Subcutaneous adipose tissue (tissue), 4 donors: Measurements from ENCODE around the gene KCNIP4. TPM values are rescaled to one million over a fixed set of nuclear protein-coding genes. Genes with fewer than 3 reads are reported as not detected.

Experiments
- total RNA-seq, 4 donors: library from RNA; depleted of rRNA; stranded (reverse); fragments of >200 nt; gene quantifications; one replicate each; pipeline ENCODE4 v1.1.0, GENCODE V29; 2016
- TF ChIP-seq, protein P1 (sequence below): fragments of 450-650 bp; IDR thresholded peaks from one replicate; pipeline ENCODE4 v1.5.1; 2016; ENCODE audit warnings: low read depth, mild to moderate bottlenecking, control low read depth, antibody characterized with exemption, moderate library complexity

KCNIP4 gene
- total RNA-seq, 4 donors from 2014 or later: 0.34 TPM; not detected in 3

DNA sequence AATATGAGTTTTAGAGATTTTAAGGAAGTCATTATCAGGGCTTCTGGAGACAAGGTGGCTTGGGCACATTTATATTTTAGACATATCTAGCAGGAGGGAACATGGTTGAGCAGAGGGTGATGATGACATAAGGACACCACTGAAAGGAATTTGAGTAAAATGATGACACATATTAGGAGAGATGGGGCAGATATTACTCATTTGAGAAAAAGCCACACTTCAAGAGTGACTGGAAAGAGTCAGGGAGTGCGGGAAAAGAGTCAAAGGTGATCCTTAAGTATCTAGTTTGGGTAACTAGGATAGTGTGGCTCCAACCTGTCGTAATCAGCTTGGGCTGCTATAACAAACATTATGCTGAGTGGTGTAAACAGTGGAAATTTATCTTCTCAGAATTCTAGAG lies 870.6 kb downstream of the KCNIP4 start:
- TF ChIP-seq, protein P1, sequence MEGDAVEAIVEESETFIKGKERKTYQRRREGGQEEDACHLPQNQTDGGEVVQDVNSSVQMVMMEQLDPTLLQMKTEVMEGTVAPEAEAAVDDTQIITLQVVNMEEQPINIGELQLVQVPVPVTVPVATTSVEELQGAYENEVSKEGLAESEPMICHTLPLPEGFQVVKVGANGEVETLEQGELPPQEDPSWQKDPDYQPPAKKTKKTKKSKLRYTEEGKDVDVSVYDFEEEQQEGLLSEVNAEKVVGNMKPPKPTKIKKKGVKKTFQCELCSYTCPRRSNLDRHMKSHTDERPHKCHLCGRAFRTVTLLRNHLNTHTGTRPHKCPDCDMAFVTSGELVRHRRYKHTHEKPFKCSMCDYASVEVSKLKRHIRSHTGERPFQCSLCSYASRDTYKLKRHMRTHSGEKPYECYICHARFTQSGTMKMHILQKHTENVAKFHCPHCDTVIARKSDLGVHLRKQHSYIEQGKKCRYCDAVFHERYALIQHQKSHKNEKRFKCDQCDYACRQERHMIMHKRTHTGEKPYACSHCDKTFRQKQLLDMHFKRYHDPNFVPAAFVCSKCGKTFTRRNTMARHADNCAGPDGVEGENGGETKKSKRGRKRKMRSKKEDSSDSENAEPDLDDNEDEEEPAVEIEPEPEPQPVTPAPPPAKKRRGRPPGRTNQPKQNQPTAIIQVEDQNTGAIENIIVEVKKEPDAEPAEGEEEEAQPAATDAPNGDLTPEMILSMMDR: no peak

DNA sequence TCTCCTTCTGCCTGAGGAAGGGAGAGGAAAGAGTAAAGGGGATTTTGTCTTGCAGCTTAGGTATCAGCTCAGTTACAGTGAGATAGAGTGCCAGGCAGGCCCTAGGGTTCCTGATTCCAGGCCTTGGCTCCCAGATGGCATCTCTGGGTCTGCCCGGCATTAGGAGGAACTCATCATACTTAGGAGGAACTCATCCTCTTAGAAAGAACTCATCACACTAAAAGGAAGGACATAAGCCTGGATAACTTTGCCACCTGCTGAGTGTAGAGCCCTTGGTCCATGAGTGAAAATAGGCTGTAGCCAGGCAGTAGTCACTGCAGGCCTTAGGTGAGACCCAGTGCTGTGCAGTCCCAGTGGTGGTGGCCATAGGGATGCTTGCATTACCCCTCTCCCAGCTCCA lies 881.2 kb downstream of the KCNIP4 start:
- TF ChIP-seq, protein P1: no peak

DNA sequence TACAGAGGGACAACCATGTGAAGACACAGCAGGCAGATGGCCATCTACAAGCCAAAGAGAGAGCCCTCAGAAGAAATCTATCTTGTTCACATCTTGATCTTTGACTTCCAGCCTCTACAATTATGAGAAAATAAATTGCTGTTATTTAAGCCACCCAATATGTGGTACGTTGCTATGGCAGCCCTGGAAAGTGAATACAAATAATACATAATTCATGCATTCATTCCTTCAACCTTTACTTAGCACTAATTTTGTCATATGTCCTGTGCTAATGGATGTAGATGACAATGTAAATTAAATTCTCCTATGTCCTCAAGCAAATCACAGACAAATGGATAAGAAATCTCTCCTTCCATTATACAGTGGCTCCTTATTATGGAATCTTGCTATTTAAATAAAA lies 886.7 kb downstream of the KCNIP4 start:
- TF ChIP-seq, protein P1: no peak

DNA sequence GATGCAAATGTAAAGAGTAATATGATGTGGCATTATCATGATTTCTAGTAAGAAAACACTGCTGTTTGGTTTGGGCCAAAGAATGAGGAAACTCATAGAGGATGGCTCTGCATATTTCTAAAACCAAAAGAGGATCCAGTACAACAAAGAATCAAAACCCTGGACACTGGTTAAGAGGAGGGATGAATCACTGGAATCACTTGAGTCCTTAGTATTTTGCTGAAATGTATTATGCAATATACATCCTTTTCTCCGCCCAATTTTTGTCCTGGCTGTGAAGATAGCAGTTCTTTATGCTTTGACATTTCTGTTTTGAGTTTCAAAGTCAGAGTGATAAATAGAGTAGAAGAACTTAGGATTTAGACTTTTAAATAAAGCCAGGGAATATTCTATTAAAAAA lies 902.4 kb downstream of the KCNIP4 start:
- TF ChIP-seq, protein P1: no peak

DNA sequence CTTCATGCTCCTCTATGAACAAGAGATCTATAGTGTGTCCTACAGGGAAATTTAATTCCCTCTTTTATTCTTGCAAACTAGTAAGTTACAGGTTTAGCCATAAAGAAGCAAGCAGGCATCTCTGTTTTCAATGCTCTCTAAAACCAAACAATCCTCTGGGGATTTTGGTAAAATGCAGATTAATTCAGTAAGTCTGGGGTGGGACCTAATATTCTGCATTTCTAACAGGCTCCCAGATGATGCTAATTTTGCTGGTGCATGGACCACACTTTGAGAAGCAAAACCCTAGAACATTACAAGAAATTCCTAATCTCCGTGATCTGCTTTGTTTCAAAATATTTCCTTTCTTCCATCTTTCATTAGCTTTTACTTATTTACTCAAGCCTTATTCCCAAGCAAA lies 903.5 kb downstream of the KCNIP4 start:
- TF ChIP-seq, protein P1: no peak

DNA sequence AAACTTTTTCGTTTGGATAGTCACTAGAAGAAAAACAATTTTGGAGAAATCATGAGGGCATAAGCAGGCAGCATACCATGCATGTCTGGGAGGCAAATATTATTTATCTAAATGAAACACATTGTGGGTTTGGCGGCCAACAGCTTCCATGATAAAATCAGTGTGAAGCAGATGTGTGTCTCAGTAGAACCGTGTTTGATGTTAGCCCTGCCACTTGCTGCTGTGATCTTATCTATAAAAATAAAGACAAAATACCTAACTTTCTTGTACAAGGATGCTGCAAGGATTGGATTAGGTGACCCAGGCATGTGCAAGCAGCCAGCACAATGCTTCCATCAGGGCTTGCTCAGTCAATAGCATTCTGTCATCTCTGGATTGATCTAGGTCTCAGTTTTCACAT lies 906.9 kb downstream of the KCNIP4 start:
- TF ChIP-seq, protein P1: no peak

DNA sequence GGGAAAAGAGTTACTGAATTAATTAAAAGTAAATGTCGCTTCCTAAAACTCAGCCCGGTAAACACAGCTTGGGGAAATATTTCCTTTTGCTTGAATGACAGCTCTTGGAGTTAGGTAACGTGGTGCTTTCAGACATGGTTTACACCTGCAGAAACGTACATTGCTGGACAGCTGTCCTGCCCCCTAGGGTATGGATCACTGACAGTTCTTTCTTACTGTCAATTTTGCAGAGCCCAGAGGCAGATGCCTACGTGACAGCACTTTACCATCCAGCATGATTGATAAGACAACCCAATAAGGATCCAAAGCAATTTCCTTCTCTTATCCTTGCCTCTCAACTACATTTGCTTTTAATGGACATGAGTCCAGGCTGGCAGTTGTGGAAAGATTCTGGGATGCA lies 913.8 kb downstream of the KCNIP4 start:
- TF ChIP-seq, protein P1: no peak
